Lower leg skin (tissue), 4 donors: ENCODE measurements around the gene GSG1L. TPM values are rescaled to one million over a fixed set of nuclear protein-coding genes. Genes with fewer than 3 reads are reported as not detected.

Source experiments
- DNase-seq, 2 donors: peaks; one replicate each; pipeline ENCODE4 v3.0.0-alpha.2; 2019; ENCODE audit warnings: low spot score in 2 of 2
- H3K4me3 ChIP-seq: fragments of 200-600 bp; sonication (generic); 2 replicates; pipeline ENCODE4 v1.5.1; 2017; ENCODE audit warnings: mild to moderate bottlenecking, low read depth; ENCODE audit not compliant: poor library complexity, severe bottlenecking
- POLR2A ChIP-seq, 2 donors: fragments of 450-650 bp; IDR thresholded peaks; one replicate each; pipeline ENCODE4 v1.6.1; 2016 to 2017; ENCODE audit warnings: antibody characterized with exemption in 2 of 2, mild to moderate bottlenecking in 1 of 2, moderate library complexity in 1 of 2
- WGBS, 2 donors: methylation state at CpG; one replicate each; pipeline ENCODE4 v1.1.5; 2018; 5-methylcytosine and 5-hydroxymethylcytosine counted together
- intact Hi-C: fragments of 100-400 bp; cut with DNase I; formaldehyde crosslinking; loops from one replicate; pipeline ENCODE4 v1.15.0; 2023; ENCODE audit warnings: low total_unique reads
- total RNA-seq, 4 donors: library from RNA; depleted of rRNA; stranded (reverse); fragments of >200 nt; gene quantifications; one replicate each; pipeline ENCODE4 v1.1.0, GENCODE V29; 2016
- TF ChIP-seq, protein P1 (sequence below), 3 donors: fragments of 450-650 bp; IDR thresholded peaks; one replicate each; pipeline ENCODE4 v1.5.1; 2016; ENCODE audit warnings: antibody characterized with exemption in 3 of 3, mild to moderate bottlenecking in 3 of 3, moderate library complexity in 2 of 3

GSG1L gene
- total RNA-seq, 4 donors from 2014 or later, result 0.49 to 1.1 (median 0.59) TPM; not detected in 1

DNA sequence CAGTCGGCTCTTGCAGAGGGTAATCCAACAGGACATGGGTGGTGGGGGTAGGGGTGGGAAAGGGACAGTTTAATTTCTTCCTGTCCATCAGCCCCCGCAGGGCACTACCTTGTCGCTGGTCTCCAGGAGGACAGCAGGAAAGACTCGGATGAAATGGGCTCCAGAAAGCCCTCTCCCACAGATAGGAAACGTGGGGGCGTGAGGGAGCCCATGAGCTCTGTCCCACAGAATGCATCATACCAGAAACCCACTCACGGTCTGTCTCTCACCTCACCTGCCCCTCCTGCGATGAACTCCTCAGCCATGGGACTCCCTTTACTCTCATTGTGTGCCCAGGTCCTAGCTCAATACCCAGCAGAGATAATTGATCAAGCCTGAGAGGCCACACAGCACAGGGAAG is 240.1 kb downstream of the GSG1L start:
- 60 to 64% methylated on average over 8 of the region's 8 CpGs for WGBS, 2 donors
- DNase-seq, result peak in 1 of 2 donors; percentile 36
- intact Hi-C loops, result no loop called here
- H3K4me3 ChIP-seq, result no peak overlapping the region
- TF ChIP-seq, protein P1, sequence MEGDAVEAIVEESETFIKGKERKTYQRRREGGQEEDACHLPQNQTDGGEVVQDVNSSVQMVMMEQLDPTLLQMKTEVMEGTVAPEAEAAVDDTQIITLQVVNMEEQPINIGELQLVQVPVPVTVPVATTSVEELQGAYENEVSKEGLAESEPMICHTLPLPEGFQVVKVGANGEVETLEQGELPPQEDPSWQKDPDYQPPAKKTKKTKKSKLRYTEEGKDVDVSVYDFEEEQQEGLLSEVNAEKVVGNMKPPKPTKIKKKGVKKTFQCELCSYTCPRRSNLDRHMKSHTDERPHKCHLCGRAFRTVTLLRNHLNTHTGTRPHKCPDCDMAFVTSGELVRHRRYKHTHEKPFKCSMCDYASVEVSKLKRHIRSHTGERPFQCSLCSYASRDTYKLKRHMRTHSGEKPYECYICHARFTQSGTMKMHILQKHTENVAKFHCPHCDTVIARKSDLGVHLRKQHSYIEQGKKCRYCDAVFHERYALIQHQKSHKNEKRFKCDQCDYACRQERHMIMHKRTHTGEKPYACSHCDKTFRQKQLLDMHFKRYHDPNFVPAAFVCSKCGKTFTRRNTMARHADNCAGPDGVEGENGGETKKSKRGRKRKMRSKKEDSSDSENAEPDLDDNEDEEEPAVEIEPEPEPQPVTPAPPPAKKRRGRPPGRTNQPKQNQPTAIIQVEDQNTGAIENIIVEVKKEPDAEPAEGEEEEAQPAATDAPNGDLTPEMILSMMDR (IDR thresholded peaks at IDR 0.05), result no peak
- TF ChIP-seq POLR2A (IDR thresholded peaks at IDR 0.05), result no peak

DNA sequence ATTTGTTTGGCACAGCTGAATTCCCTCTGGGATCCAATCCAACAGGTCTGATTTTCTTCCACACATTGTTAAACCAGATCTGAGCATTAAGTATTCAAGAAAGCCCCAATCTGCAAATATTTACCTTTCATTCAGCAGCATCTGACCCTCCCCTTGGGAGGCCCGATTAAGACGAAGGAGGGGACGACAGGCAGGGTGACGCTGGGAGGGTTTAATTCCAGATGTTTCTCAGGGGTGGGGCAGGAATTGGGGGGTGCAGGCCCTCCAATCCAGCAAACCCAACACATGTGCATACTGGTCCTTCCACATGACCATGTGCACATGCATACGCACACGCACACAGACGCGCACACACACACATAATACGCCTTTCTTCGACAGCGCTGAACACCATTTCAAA is 240.5 kb downstream of the GSG1L start:
- peak in 1 of 2 donors; percentile 56 for DNase-seq
- TF ChIP-seq, protein P1 (IDR thresholded peaks at IDR 0.05), result no peak
- TF ChIP-seq POLR2A (IDR thresholded peaks at IDR 0.05), result no peak

GRCh38 chr16:27822529-27822928 is 241.0 kb downstream of the GSG1L start:
- peak in 1 of 2 donors; percentile 32 for DNase-seq
- TF ChIP-seq, protein P1 (IDR thresholded peaks at IDR 0.05), result no peak
- TF ChIP-seq POLR2A (IDR thresholded peaks at IDR 0.05), result no peak
- H3K4me3 ChIP-seq, result no peak overlapping the region
- 73 to 76% methylated on average over 7 of the region's 7 CpGs for WGBS, 2 donors
- intact Hi-C loops, result no loop called here

More for the DNA sequence above, 240.5 kb downstream of the GSG1L start:
- no peak overlapping the region for H3K4me3 ChIP-seq
- WGBS, 2 donors, result 53 to 62% methylated on average over 11 of the region's 11 CpGs
- intact Hi-C loops, result no loop called here

GRCh38 chr16:27820646-27821345 is 242.7 kb downstream of the GSG1L start:
- intact Hi-C loops, result no loop called here
- no peak overlapping the region for H3K4me3 ChIP-seq
- WGBS, 2 donors, result 82 to 90% methylated on average over 10 of the region's 10 CpGs
- TF ChIP-seq, protein P1 (IDR thresholded peaks at IDR 0.05), result no peak
- no peak for TF ChIP-seq POLR2A (IDR thresholded peaks at IDR 0.05)
- DNase-seq, result peak in 1 of 2 donors; percentile 18

DNA sequence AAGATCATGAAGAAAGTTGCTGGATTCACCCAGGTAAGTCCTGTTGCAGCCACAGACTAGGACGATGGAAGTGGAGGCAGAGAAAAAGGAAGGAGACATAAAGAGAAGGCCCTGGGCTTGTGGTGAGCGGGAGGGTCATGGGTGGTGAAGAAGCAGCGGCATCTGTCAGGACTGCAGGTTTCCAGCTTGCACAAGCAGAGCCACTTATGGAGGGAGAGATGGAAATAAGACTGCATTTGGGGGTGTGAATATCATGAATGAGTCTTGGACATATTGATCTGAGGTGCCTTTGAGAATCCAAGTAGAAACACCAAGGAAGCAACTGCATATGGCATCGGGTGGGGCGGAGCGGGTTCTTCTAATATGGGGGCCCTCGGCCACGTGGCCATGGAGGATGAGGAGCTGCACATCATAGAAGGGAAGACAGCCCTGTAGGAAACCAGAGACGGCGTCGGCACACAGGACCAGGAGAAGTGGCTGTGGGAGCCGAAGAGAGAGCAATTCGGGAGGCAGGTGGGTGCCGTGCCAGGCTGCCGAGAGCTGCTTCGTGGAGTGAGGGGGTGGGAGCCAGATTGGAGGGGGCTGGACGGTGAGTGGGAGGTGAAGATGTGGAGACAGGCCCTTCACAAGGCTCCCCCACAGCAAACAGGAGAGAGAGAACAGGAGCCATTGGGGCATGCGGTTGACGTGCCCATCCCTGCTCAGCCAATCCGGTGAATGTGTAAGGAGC is 243.5 kb downstream of the GSG1L start:
- peak in 1 of 2 donors; percentile 78 for DNase-seq
- no peak for TF ChIP-seq POLR2A (IDR thresholded peaks at IDR 0.05)
- TF ChIP-seq, protein P1 (IDR thresholded peaks at IDR 0.05), result no peak
- intact Hi-C loops, result no loop called here
- WGBS, 2 donors, result 84 to 85% methylated on average over 20 of the region's 20 CpGs
- no peak overlapping the region for H3K4me3 ChIP-seq
